Measurements from ENCODE around the gene FARS2.

DNA sequence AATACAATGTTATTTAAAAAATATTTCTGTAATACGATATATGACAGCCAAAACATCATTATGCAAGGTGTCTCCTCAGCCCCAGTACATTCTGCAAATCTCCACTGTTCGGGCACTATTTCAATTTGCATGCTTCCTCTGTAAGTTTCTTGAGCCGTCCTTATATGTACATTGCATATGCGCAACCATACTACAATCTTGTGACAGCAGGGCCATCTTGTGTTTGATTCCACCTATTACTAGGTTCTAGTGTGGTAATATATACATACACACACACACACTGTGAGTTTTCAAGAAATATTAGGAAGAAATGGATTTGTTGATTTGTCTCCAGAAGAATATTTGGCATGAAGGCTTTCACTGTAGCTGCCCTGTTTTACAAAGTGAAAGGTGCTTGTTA lies 10.4 kb upstream of the FARS2 start:
- TF ChIP-seq, protein P1, sequence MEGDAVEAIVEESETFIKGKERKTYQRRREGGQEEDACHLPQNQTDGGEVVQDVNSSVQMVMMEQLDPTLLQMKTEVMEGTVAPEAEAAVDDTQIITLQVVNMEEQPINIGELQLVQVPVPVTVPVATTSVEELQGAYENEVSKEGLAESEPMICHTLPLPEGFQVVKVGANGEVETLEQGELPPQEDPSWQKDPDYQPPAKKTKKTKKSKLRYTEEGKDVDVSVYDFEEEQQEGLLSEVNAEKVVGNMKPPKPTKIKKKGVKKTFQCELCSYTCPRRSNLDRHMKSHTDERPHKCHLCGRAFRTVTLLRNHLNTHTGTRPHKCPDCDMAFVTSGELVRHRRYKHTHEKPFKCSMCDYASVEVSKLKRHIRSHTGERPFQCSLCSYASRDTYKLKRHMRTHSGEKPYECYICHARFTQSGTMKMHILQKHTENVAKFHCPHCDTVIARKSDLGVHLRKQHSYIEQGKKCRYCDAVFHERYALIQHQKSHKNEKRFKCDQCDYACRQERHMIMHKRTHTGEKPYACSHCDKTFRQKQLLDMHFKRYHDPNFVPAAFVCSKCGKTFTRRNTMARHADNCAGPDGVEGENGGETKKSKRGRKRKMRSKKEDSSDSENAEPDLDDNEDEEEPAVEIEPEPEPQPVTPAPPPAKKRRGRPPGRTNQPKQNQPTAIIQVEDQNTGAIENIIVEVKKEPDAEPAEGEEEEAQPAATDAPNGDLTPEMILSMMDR (IDR thresholded peaks at IDR 0.05; ENCODE audit: poor library complexity): no peak
- TF ChIP-seq EZH2 (IDR thresholded peaks at IDR 0.05; ENCODE audit: borderline replicate concordance): no peak

All from hepatocyte (in vitro differentiated cells).